Activated T-cell treated with anti-CD3 and anti-CD28 coated beads, Interleukin-2, amount 50 U/mL, for 72 hours (primary cell): ENCODE data around the gene MICALL2. TPM values are rescaled to one million over a fixed set of nuclear protein-coding genes. Genes with fewer than 3 reads are reported as not detected.
A peak's percentile ranks its signal among the peaks of the same experiment; 100 is the strongest.

Experiments used
- ATAC-seq, 2 donors: fragments of 150-1000 bp; cut with Tn5 transposase; replicated peaks in 1 of 2; 2 replicates each; pipeline ENCODE4 v1.10.0; 2021; ENCODE audit warnings: moderate library complexity in 2 of 2, mild to moderate bottlenecking in 1 of 2
- DNase-seq, 2 donors: peaks; one replicate each; pipeline ENCODE4 v3.0.0; 2021 to 2022; ENCODE audit warnings: mixed read lengths in 1 of 2
- H3K27ac Mint-ChIP-seq: one replicate; pipeline ENCODE4 v1.8.0; 2022; ENCODE audit warnings: mild to moderate bottlenecking, moderate library complexity, mixed read lengths
- H3K27me3 Mint-ChIP-seq: one replicate; pipeline ENCODE4 v1.8.0; 2022; ENCODE audit warnings: low read depth, mixed read lengths
- H3K36me3 Mint-ChIP-seq, 2 donors: one replicate each; pipeline ENCODE4 v1.8.0; 2022; ENCODE audit warnings: mixed read lengths in 2 of 2, mild to moderate bottlenecking in 1 of 2; ENCODE audit not compliant: insufficient read depth in 2 of 2
- H3K4me1 Mint-ChIP-seq: one replicate; pipeline ENCODE4 v1.8.0; 2022; ENCODE audit warnings: low read depth, mixed read lengths
- H3K4me3 Mint-ChIP-seq, 2 donors: one replicate each; pipeline ENCODE4 v1.8.0; 2022; ENCODE audit warnings: mild to moderate bottlenecking in 2 of 2, mixed read lengths in 2 of 2, moderate library complexity in 2 of 2
- H3K9me3 Mint-ChIP-seq, 2 donors: one replicate each; pipeline ENCODE4 v1.8.0; 2022; ENCODE audit warnings: mixed read lengths in 2 of 2
- total RNA-seq, 2 donors: library from RNA; stranded (reverse); gene quantifications; one replicate each; pipeline ENCODE4 v1.2.3, GENCODE V29; 2022

The MICALL2 gene
- total RNA-seq, 2 donors from 2014 or later: 3.5 to 3.7 TPM

DNA sequence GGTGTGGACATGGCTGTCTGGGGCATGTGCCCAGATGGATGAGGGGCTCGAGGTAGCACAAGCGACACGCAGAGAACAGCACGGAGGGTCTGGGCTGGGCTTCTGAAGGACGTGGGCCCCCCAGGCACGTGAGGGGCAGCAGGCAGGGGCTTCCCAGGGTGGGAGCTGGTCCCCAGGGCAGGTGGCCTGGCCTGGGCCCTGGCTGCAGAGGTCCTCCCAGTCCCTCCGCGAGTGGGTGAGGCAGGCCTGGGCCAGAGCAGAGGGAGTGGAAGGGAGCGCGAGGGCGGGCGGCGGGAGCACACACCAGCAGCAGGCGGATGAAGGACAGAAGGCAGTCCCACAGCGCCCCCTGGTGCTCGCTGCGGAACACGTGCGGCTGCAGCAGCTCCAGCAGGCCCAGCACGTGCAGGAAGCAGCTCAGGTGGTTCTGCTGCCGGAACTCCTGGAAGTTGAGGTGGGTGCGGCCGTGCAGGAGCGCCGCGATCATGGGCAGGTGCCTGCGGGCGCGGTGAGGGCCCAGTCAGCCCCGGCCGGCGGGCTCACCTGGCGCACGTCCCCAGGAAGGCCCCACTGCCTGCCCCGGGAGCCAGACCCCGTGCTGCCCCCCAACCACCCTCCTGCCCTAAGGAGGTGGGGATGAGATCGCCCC lies 14.7 kb upstream of the MICALL2 start:
- Mint-ChIP-seq H3K27me3 (no peaks in the 10 kb centered on the region), H3K27ac (no peak overlapping the region), H3K36me3 (no peaks in the 10 kb centered on the region), H3K9me3 (no peaks in the 10 kb centered on the region), H3K4me1 (peaks cover 11% of the 10 kb centered on the region), H3K4me3 (no peak overlapping the region)
- DNase-seq: peak; percentile 83 to 86
- peak; percentile 76 to 79 for ATAC-seq

DNA sequence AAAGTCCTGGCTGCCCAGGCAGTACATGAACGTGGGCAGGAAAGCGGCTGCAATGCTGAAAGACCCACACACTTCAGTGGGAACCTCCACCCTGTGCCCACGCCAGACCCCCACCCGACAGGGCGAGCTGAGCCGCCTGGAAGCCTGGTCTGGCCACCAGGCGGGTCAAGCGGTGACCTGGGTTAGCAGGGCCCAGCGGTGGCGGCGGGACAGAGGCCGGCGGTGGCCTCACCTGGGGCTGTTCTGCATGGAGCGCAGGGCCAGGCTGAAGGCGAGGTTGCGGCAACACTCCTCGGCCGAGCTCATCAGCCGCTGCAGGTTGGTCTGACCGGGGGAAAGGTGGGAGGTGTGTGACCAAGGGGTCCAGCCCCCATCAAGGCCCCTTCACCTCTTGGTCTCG lies 11.6 kb upstream of the MICALL2 start:
- no peak for DNase-seq
- Mint-ChIP-seq H3K27me3 (no peaks in the 10 kb centered on the region), H3K36me3 (no peaks in the 10 kb centered on the region), H3K9me3 (no peaks in the 10 kb centered on the region), H3K4me1 (peaks cover 11% of the 10 kb centered on the region), H3K27ac (no peak overlapping the region), H3K4me3 (no peak overlapping the region)
- ATAC-seq: no peak

DNA sequence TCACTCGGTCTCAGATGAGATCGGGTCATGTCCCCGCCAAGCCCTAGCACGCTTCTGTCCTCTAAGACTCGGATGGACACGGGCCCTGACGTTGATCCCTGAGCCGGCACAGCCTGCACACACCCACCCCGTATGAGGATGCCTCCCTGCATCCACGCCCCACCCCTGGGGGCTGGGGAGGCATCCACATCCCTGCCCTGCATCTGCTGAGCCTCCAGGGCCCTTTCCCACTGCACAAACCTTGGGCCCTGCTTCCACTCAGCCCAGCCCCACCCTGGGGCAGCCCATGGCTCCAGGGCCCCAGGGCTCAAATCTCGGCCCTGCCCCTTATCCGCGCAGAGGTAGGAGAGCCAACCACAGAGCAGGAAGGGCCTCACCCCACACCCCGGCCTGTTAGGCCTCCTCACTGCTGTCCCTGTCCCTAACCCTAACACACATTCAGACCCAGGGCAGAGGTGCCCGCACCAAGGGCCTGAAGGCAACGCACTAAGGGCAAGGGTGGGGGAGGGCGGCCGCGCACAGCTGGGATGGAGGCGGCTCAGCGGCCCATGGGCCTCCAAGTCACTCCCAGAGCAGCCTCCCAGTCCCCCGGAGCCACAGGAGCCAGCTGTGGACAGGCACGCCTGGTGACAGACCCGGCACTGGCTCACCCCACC lies 9.5 kb upstream of the MICALL2 start:
- no peak overlapping the region for H3K27ac Mint-ChIP-seq

DNA sequence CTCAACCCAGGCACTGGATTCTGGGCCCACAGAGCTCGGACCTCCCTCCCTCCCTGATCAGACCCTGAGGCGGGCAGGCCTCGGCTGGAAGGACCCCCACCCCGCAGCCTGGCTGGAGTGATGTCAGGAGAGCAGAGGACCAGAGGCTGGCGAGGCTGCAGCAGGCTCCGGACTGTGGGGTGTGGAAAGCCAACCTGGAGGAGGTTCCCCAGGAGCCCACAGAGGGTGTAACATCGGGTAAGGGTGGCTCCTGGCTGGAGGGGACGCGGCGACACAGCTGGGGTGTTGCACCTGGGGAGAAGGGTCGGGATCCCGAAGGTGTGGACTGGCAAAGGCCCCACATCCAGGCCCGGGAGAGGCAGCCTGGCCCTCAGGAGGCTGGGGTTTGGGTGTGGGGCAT lies 8.9 kb upstream of the MICALL2 start:
- Mint-ChIP-seq H3K4me3 (no peak overlapping the region), H3K4me1 (no peaks in the 10 kb centered on the region), H3K27ac (no peak overlapping the region), H3K9me3 (no peaks in the 10 kb centered on the region), H3K27me3 (no peaks in the 10 kb centered on the region), H3K36me3 (no peaks in the 10 kb centered on the region)
- DNase-seq (no peak), ATAC-seq (no peak)

More for the DNA sequence above, 9.5 kb upstream of the MICALL2 start:
- H3K27me3 Mint-ChIP-seq: no peaks in the 10 kb centered on the region
- no peaks in the 10 kb centered on the region for H3K9me3 Mint-ChIP-seq
- H3K4me3 Mint-ChIP-seq: no peak overlapping the region
- H3K4me1 Mint-ChIP-seq: peaks cover 5% of the 10 kb centered on the region
- ATAC-seq (no peak), DNase-seq (no peak)
- no peaks in the 10 kb centered on the region for H3K36me3 Mint-ChIP-seq

DNA sequence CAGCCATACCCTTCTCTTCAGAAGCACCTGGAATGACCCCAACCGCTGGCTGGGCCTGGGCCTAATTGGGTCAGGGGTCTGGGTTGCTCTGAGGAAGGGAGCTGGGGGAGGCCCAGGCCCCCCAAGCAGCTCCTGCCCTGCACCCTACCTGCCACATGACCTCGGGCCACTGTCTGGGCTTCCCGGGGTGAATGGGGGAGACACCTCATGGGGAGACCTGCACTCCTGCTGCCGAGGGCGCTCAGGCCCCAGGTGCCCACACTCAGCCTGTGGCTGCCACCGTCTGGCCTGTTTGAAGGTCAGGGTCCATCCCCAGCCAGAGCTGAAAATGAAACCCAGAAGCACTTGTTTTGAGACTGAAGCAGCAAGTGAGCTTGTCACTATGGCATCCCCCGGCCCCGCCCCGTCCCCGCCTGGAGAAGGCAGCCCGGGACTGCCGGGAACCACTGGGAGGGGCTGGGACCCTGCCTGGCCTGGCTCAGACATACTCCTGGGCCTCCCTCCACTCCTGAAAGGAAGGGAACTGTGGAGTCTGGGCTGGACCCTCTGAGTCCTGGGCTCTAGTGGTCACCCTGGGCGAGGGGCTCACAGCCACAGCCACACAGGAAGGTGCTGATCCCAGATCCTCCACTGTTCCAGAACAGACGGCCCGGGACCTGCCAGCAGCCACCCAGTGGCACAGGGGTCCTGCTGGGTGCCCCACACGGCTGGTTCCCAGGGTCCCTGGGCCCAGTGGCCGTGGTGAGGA lies 7.4 kb upstream of the MICALL2 start:
- Mint-ChIP-seq H3K4me3 (no peak overlapping the region), H3K27ac (no peak overlapping the region), H3K4me1 (no peaks in the 10 kb centered on the region), H3K27me3 (no peaks in the 10 kb centered on the region), H3K36me3 (no peaks in the 10 kb centered on the region), H3K9me3 (no peaks in the 10 kb centered on the region)
- ATAC-seq: no peak
- no peak for DNase-seq

DNA sequence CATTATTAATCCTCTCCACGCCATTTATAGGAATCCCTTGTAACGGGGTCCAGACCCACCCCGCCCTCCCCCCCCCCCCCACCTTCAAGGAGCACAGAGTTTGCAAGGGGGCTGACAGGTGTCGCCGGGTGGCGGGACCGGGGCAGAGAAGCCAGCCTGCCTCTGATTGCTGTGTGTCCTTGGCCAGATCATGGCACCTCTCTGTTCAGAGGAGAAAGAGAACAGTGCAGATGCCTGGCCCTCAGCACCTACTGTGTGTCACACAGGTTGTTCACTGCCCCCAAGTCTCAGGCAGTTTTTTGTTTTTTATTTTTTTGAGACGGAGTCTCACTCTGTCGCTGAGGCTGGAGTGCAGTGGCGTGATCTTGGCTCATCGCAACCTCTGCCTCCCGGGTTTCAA lies 5.4 kb upstream of the MICALL2 start:
- Mint-ChIP-seq H3K9me3 (no peaks in the 10 kb centered on the region), H3K4me1 (peaks cover 9% of the 10 kb centered on the region), H3K27ac (no peak overlapping the region), H3K27me3 (no peaks in the 10 kb centered on the region), H3K36me3 (no peaks in the 10 kb centered on the region), H3K4me3 (no peak overlapping the region)
- no peak for DNase-seq
- ATAC-seq: no peak

DNA sequence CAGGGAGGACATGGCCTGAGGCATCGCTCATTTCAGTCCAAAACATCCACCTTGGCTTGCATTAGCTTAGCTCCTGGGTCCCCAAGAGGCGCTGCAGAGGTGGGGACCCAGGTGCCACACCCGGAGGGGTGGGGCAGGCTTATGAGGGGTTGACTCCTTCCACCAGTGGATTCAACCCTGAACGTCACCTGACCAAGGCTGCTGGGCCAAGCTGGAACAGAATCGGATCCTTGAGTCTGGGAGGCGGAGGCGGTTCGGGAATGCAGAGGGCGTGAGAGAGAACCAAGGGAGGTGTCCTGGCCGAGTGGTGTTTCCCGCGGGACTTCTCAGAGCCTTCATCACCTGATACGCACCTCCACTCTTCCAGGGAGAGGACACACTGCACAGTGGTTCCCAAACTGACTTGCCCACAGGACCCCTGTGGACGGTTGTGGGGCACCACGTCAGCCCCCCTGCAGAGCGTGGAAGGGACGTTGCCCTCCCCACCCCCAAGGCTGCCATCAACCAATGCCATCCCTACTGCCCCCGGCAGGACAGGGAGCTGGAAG lies 4.5 kb upstream of the MICALL2 start:
- Mint-ChIP-seq H3K9me3 (no peaks in the 10 kb centered on the region), H3K27ac (no peak overlapping the region), H3K36me3 (no peaks in the 10 kb centered on the region), H3K27me3 (no peaks in the 10 kb centered on the region), H3K4me1 (peaks cover 9% of the 10 kb centered on the region), H3K4me3 (no peak overlapping the region)
- DNase-seq (no peak), ATAC-seq (no peak)

DNA sequence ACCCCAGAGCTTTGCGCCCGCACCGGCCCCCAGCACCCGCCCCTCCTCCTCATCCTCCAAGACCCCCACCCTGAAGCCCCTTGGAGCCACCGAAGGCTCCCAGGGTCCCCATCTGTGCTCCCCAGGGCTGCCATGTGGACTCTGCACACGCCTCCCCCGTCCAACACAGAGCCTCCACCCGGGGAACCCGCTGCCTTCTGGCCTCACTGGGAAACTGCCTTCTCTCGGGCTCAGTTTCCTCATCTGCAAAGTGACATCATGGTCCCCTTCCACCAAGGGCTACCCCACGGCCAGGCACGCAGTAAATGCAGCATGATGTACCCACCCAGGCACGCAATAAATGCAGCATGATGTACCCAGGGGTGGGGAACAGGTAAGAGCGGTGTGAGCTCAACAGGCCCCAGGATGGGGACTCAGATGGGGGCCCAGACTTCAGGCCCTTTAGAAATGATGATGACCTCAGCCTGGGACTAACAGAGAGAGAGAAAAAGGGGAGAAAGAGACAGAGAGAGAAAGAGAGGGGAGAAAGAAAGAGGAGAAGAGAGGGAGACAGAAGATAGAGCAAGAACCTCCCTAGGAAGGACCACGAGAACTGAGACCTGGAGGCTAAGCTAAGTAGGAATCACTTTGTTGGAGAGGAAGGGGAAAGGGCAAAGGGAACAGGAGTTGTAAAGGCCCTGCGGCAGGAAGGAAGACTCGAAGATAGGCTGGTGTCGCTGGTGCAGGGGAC lies 2.5 kb upstream of the MICALL2 start:
- no peaks in the 10 kb centered on the region for H3K36me3 Mint-ChIP-seq
- H3K27ac Mint-ChIP-seq: no peak overlapping the region
- no peaks in the 10 kb centered on the region for H3K27me3 Mint-ChIP-seq
- no peak for DNase-seq
- H3K4me1 Mint-ChIP-seq: peaks cover 15% of the 10 kb centered on the region
- no peaks in the 10 kb centered on the region for H3K9me3 Mint-ChIP-seq
- no peak for ATAC-seq
- H3K4me3 Mint-ChIP-seq: no peak overlapping the region

DNA sequence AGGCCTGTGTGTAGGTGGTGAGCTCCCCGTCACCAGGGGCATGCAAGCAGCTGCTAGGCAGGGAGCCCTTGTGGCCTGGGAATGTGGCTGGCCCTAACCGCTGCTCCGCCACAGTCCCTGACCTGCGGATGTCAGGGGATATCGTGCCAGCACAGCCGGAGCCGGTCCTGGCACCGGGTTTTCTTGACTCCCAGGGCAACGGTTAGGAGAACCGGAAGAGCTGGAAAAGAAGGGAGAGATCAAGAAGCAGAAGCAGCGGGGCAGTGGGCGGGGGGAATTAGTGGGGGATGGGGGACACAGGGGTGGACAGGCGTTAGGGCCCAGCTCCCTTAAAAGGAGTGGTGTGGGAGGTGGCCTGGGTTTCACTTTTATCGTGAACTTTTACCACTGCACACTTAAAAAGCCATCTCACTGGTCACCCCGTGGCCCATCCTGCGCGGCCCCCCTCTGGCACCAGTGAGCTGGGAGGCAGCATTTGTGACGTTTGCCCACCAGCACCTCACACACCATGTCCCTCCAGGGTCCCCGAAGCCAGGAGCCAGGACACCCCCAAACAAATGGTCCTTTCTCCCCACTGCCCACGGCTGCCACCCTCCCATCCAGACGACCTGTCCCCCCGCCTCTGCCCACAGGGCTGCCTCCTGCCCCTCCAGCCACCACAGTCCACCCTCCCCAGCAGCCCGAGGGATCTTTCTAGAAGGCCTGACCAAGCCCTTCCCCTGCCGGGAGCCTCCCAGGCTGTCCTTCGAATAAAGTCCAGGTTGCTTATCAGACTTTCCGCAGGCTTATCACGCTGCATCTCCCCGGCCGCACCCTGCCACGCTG lies 1.8 kb upstream of the MICALL2 start:
- H3K36me3 Mint-ChIP-seq: no peaks in the 10 kb centered on the region
- H3K9me3 Mint-ChIP-seq: no peaks in the 10 kb centered on the region
- peak overlapping the region in 1 of 2 donors; percentile 46 for H3K4me3 Mint-ChIP-seq
- no peak for ATAC-seq
- DNase-seq: no peak
- no peak overlapping the region for H3K27ac Mint-ChIP-seq
- peaks cover 15% of the 10 kb centered on the region for H3K4me1 Mint-ChIP-seq
- no peaks in the 10 kb centered on the region for H3K27me3 Mint-ChIP-seq

DNA sequence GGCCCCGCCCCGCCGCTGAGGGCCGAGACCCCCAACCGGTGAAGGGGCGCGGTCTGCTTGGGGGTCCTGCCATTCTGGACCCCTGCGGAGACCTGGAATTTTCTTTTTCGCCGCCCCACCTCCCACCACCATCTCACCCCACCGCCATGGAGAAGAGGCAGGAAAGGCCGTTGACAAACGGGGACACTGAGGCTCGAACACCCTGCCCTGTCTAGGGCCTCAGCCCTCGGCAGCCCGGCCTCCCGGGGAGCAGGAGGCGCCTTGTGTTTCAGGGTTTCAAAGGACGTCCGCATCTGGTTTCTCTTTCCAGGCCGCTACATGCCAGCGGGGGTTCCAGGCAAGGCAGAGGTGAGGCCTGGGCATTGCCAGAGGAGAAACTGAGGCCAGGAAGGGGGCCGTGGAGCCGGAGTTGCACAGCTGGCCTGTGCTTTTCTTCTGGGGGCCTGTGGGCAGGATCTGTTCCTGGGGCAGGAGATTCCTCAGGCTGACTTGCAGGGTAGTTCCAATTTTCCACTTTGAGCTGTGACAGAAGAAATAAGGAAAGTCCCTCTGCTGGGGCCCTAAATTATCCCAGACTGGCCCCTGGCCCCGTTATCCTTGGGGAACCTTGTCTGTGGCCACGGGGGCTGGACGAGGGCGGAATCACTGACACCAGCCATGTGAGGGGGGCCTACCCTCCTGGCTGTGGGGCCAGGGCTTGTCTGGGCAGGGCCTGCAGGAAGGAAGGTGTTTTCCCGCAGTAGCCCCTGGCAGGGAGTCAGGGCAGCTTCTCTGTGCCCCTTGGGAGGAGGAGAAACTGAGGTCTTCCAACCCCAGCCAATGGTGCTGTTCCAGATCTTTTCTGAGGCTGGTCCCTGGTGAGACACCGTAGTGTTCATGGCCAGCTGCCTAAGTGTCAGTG lies 900 bp upstream of the MICALL2 start:
- H3K27ac Mint-ChIP-seq: no peak overlapping the region
- no peak for DNase-seq
- no peaks in the 10 kb centered on the region for H3K36me3 Mint-ChIP-seq

DNA sequence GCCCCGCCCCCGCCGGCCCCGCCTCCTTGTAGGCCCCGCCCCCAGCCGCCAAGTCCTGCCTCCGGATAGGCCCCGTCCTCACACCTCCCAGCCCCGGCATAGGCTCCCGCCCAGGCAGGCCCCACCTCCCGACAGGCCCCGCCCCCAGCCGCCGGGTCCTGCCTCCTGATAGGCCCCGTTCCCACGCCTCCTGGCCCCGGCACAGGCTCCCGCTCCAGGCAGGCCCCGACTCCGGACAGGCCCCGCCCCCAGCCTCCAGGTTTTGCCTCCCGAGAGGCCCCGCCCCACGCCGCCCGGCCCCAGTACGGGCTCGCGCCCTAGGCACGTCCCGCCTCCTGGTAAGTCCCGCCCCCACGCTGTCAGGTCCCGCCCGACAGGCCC lies 232 bp upstream of the MICALL2 start:
- peak overlapping the region; percentile 87 to 88 for H3K4me3 Mint-ChIP-seq
- no peaks in the 10 kb centered on the region for H3K36me3 Mint-ChIP-seq
- no peaks in the 10 kb centered on the region for H3K9me3 Mint-ChIP-seq
- H3K27ac Mint-ChIP-seq: no peak overlapping the region
- DNase-seq (peak; percentile 99 to 100), ATAC-seq (peak; percentile 96)
- peaks cover 15% of the 10 kb centered on the region for H3K4me1 Mint-ChIP-seq
- no peaks in the 10 kb centered on the region for H3K27me3 Mint-ChIP-seq

More for the DNA sequence above, 900 bp upstream of the MICALL2 start:
- Mint-ChIP-seq H3K27me3 (no peaks in the 10 kb centered on the region), H3K4me3 (peak overlapping the region; percentile 67 to 76), H3K4me1 (peaks cover 15% of the 10 kb centered on the region), H3K9me3 (no peaks in the 10 kb centered on the region)
- peak; percentile 2 for ATAC-seq
